Immature natural killer cell (primary cell): Measurements from ENCODE around the gene ASNSD1. TPM values are rescaled to one million over a fixed set of nuclear protein-coding genes. Genes with fewer than 3 reads are reported as not detected.
"Not testable (repeated sequence)": the region's sequence is repeated elsewhere in the genome, so short reads cannot be mapped to it uniquely, and the experiment has no call there.

Experiments
- DNase-seq, 3 donors: peaks; one replicate each; pipeline ENCODE4 v3.0.0; 2022; ENCODE audit warnings: mixed read lengths in 1 of 3
- H3K27ac Mint-ChIP-seq, 6 donors: one replicate each; pipeline ENCODE4 v1.8.0; 2020; ENCODE audit warnings: mixed read lengths in 6 of 6, mild to moderate bottlenecking in 5 of 6, inconsistent platforms in 4 of 6, moderate library complexity in 3 of 6
- H3K27me3 Mint-ChIP-seq, 3 donors: one replicate each; pipeline ENCODE4 v1.8.0; 2020 to 2021; ENCODE audit warnings: low read depth in 3 of 3, mild to moderate bottlenecking in 3 of 3, mixed read lengths in 3 of 3, moderate library complexity in 3 of 3, inconsistent platforms in 1 of 3
- H3K36me3 Mint-ChIP-seq, 3 donors: one replicate each; pipeline ENCODE4 v1.8.0; 2020; ENCODE audit warnings: mixed read lengths in 3 of 3, inconsistent platforms in 2 of 3, mild to moderate bottlenecking in 2 of 3
- H3K4me1 Mint-ChIP-seq, 2 donors: one replicate each; pipeline ENCODE4 v1.8.0; 2020; ENCODE audit warnings: inconsistent platforms in 2 of 2, mild to moderate bottlenecking in 2 of 2, mixed read lengths in 2 of 2, moderate library complexity in 1 of 2
- H3K4me3 Mint-ChIP-seq, 5 donors: one replicate each; pipeline ENCODE4 v1.8.0; 2020; ENCODE audit warnings: mild to moderate bottlenecking in 5 of 5, mixed read lengths in 5 of 5, inconsistent platforms in 3 of 5, moderate library complexity in 3 of 5
- H3K9me3 Mint-ChIP-seq, 6 donors: one replicate each; pipeline ENCODE4 v1.8.0; 2020; ENCODE audit warnings: mild to moderate bottlenecking in 6 of 6, mixed read lengths in 6 of 6, inconsistent platforms in 4 of 6, moderate library complexity in 3 of 6
- polyA plus RNA-seq, 3 donors: library from polyadenylated mRNA; unstranded; fragments of 300-500 nt; fragmentation: Illumina TruSeq; gene quantifications; one replicate each; pipeline ENCODE4 v1.2.3, GENCODE V29; 2021

ASNSD1 gene
- polyA plus RNA-seq, 3 donors from 2014 or later, result 32.1 to 46.1 (median 33.2) TPM

DNA sequence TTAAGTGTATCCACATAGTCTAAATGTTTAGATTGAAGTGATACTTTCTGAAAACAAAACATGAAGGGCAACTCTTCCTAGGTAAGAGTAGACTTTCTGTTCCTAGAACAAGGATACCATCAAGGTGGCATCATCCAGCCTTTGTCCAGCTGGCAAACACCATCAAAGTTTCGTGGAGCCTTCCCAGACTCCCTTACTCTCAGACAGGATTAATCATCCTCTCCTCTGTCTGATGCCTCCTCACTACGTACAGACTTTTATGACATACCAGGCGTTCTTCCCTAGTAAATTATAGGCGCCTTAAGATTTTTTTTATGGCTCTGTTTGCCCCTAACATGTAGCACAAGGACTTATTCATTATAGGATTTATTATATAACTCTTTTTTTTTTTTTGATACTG is 29.4 kb upstream of the ASNSD1 start:
- Mint-ChIP-seq H3K36me3 (no peaks in the 10 kb centered on the region), H3K27me3 (peaks cover 0 to 3% (median 2%) of the 10 kb centered on the region in 3 donors), H3K4me3 (no peak overlapping the region), H3K9me3 (no peaks in the 10 kb centered on the region), H3K4me1 (no peaks in the 10 kb centered on the region), H3K27ac (no peak overlapping the region)
- no peak for DNase-seq

DNA sequence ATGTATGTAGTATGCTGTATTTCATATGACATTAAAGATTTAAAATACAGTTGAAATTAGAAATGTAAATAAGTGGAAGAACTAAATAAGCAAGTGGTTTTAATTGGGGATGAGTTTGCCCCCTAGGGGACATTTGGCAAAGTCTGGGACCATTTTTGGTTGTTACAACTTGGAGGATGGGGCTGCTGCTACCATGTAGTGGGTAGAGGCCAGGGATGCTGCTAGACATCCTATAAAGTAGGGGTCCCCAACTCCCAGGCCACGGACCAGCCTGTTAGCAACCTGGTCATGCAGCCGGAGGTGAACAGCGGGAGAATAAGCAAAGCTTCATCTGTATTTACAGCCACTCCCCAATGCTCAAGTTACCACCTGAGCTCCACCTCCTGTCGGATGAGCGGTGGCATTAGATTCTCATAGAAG is 27.9 kb upstream of the ASNSD1 start:
- no peak overlapping the region for H3K4me3 Mint-ChIP-seq
- H3K27me3 Mint-ChIP-seq, result peaks cover 0 to 3% (median 2%) of the 10 kb centered on the region in 3 donors
- DNase-seq, result no peak
- no peaks in the 10 kb centered on the region for H3K9me3 Mint-ChIP-seq
- H3K27ac Mint-ChIP-seq, result no peak overlapping the region
- no peaks in the 10 kb centered on the region for H3K36me3 Mint-ChIP-seq
- no peaks in the 10 kb centered on the region for H3K4me1 Mint-ChIP-seq

DNA sequence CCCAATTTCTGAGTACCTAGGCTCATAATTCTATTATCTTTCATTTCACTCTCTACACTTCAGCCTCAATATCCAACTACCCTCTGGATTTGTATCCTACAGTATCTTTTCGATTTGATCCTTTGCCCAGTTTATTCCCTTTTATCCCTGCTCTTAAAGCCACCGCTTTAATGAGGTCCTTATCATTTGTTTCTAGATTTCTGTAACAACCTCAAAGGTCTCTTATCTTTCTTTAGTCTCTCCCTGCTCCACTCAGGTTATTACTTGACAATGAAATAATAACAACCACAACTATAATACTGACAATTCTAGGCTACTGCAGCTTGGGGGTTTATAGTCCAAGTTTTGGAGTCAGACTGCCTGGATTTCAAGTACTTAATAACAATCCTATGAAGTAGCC is 25.9 kb upstream of the ASNSD1 start:
- Mint-ChIP-seq H3K27ac (no peak overlapping the region), H3K9me3 (no peaks in the 10 kb centered on the region), H3K4me1 (no peaks in the 10 kb centered on the region), H3K4me3 (no peak overlapping the region), H3K27me3 (peaks cover 0 to 2% (median 0%) of the 10 kb centered on the region in 3 donors), H3K36me3 (no peaks in the 10 kb centered on the region)
- DNase-seq, result no peak

DNA sequence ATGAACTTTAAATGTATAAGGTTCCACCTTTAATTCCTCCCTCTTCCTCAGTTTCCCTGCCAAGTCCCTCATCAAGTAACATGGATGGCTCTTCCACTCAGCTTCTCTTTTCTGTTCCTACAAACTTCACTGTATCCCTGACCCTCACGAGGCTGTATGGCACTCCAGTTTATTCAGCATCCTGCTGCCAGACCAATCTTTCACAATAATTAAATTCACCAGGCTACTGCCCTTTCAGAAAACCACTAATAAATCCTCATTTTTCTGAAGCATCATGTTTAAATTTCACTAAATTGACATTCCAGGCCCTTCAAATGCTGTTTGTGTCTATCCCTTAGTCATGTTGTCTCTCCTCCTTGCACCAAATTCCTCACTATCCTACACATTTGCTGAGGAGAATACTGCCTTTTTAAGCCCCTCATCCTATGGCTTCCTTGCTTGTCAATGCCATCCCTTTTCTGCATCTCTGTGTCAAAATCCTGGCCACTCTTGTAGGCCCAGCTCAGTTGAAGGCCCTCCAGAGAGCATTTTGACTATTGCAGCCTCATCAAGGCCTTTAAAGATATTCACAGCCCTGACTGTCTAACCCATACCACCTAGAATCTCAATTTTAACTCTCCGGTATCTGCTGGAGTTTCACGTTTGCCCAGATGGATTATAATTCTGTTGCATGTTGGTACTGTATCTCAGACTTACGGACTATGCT is 22.8 kb upstream of the ASNSD1 start:
- H3K4me1 Mint-ChIP-seq, result no peaks in the 10 kb centered on the region
- no peaks in the 10 kb centered on the region for H3K9me3 Mint-ChIP-seq
- no peaks in the 10 kb centered on the region for H3K27me3 Mint-ChIP-seq
- no peak overlapping the region for H3K27ac Mint-ChIP-seq
- no peak for DNase-seq
- no peak overlapping the region for H3K4me3 Mint-ChIP-seq
- peaks cover 0 to 4% (median 0%) of the 10 kb centered on the region in 3 donors for H3K36me3 Mint-ChIP-seq

DNA sequence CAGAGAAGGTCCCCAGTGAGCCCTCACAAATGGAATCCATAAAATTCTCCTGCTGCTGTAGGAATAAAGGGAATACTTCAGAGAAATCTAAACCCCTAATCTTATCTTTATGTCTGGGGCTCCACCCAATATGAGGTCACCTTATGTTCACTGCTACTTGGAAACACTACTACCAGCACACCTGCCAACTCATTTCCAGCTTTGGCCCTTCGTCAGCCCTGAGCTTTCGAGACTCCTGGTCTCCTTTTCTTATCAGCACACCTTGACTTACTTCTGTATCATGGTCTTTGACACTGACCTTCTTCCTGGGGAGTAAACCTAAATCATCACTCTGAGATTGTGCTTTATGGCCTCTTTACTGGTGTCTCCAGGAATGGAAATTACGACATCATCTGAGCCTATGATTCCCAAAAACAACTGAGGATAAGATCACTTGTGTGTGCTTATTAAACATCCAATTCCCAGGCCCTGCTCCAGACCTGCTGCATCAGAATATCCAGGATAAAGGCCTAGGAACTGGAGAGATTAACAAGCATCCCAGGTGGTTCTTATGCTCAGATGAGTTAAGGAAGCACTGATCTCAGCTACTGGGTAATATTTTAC is 22.2 kb upstream of the ASNSD1 start:
- no peak for DNase-seq
- Mint-ChIP-seq H3K36me3 (peaks cover 0 to 4% (median 0%) of the 10 kb centered on the region in 3 donors), H3K27me3 (no peaks in the 10 kb centered on the region), H3K4me1 (no peaks in the 10 kb centered on the region), H3K27ac (peak overlapping the region in 1 of 6 donors; percentile 54), H3K9me3 (no peaks in the 10 kb centered on the region), H3K4me3 (no peak overlapping the region)

DNA sequence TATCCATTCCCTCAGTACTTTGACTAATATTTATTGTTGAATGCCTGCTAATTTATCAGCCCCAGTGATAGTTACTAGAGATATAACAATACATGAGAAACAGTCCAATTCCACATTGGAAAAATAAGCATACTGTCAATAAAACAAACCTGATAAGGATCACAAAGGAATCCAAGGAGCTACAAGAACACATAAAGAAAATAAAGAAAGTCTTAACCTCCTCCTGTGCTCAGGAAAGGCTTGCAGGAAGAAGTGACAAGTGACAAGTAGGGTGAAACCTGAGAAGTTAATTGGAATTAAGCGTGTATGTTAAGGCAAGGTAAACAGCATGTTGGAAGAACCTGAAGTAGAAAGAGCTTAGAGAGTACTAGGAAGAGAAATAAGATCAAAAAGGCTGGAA is 20.3 kb upstream of the ASNSD1 start:
- DNase-seq, result no peak
- H3K27me3 Mint-ChIP-seq, result no peaks in the 10 kb centered on the region
- H3K4me1 Mint-ChIP-seq, result no peaks in the 10 kb centered on the region
- no peak overlapping the region for H3K4me3 Mint-ChIP-seq
- peaks cover 0 to 4% (median 0%) of the 10 kb centered on the region in 3 donors for H3K36me3 Mint-ChIP-seq
- no peaks in the 10 kb centered on the region for H3K9me3 Mint-ChIP-seq
- no peak overlapping the region for H3K27ac Mint-ChIP-seq

DNA sequence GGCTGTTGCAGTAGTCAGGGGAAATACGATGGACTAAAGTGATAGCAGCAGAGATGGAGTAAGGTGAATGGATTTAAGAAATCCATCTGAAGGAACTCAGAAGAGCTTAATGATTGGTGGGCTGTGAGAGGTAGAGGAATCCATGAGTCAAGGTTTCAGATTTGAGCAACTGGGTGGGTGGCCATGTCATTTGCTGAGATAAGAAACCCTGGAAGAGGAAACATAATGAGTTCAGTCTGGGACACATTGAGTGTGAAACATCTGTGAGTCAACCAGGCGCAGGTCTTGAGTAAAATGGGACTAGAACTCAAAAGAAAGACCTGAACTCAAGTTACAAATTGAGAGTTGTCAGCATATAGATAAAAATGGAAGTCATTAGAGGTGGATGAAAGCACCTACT is 19.7 kb upstream of the ASNSD1 start:
- no peaks in the 10 kb centered on the region for H3K9me3 Mint-ChIP-seq
- H3K4me1 Mint-ChIP-seq, result no peaks in the 10 kb centered on the region
- no peak overlapping the region for H3K4me3 Mint-ChIP-seq
- no peaks in the 10 kb centered on the region for H3K27me3 Mint-ChIP-seq
- no peak overlapping the region for H3K27ac Mint-ChIP-seq
- H3K36me3 Mint-ChIP-seq, result peaks cover 0 to 4% (median 0%) of the 10 kb centered on the region in 3 donors
- no peak for DNase-seq

- Mint-ChIP-seq H3K27ac (no peak overlapping the region), H3K9me3 (no peaks in the 10 kb centered on the region), H3K4me3 (no peak overlapping the region), H3K4me1 (no peaks in the 10 kb centered on the region), H3K27me3 (peaks cover 0 to 3% (median 0%) of the 10 kb centered on the region in 3 donors), H3K36me3 (peaks cover 0 to 8% (median 0%) of the 10 kb centered on the region in 3 donors)
- DNase-seq, result no peak
Measured at GRCh38 chr2:189646521-189646920, 14.7 kb upstream of the ASNSD1 start.

DNA sequence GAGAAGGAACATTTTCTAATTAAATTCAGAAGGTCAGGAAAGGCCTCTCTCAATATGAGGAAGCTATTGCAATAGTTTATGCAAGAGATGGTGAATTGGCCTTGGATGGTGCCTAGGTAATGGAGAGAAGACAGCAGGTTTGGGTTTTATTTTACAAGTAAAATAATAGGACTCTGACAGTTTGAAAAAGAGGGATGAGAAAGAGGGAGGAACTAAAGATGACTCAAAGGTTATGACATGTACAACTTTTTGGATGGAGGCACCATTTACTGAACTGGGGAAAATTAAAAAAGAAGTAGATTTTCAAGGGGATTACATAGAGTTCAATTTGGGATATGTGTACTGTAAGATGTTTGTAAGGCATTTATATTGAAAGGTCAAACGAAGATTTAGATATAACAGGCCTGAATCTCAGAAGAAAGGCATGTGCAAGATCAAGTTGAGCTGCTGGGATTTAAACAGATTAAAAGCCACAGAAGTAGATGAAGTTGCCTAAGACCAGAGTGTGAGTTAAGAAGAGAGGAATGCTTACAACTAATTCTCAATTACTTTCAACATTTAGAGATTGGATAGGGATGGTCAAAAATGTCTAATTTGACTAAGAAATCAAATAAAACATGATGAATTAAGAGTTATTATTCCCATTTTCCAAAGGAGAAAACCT is 12.3 kb upstream of the ASNSD1 start:
- H3K9me3 Mint-ChIP-seq, result no peaks in the 10 kb centered on the region
- H3K27ac Mint-ChIP-seq, result no peak overlapping the region
- DNase-seq, result no peak
- peaks cover 0 to 4% (median 3%) of the 10 kb centered on the region in 3 donors for H3K36me3 Mint-ChIP-seq
- no peaks in the 10 kb centered on the region for H3K4me1 Mint-ChIP-seq
- peaks cover 0 to 6% (median 2%) of the 10 kb centered on the region in 3 donors for H3K27me3 Mint-ChIP-seq
- H3K4me3 Mint-ChIP-seq, result no peak overlapping the region

DNA sequence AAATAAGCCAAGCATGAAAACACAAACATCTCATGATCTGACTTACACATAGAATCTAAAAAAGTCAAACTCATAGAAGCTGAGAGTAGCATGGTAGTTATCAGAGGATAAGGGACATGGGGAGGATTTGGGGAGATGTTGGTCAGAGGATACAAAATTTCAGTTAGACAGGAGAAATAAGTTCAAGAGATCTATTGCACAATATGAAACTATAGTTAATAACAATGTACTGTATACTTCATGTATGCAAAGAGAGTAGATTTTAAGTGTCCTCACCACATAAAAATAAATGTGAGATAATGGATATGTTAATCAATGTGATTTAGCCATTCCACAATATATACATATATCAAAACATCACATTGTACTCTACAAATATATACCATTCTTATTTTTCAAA is 10.0 kb upstream of the ASNSD1 start:
- Mint-ChIP-seq H3K4me3 (no peak overlapping the region), H3K27ac (no peak overlapping the region), H3K36me3 (peaks cover 0 to 4% (median 3%) of the 10 kb centered on the region in 3 donors), H3K4me1 (no peaks in the 10 kb centered on the region), H3K27me3 (peaks cover 0 to 6% (median 2%) of the 10 kb centered on the region in 3 donors), H3K9me3 (no peaks in the 10 kb centered on the region)
- no peak for DNase-seq

- not testable (repeated sequence) for H3K9me3 Mint-ChIP-seq, H3K36me3 Mint-ChIP-seq, H3K4me3 Mint-ChIP-seq, H3K27ac Mint-ChIP-seq, H3K27me3 Mint-ChIP-seq, DNase-seq
- H3K4me1 Mint-ChIP-seq, result peaks cover 16 to 19% of the 10 kb centered on the region in 2 donors
Measured at GRCh38 chr2:189653464-189653863, 7.8 kb upstream of the ASNSD1 start.

DNA sequence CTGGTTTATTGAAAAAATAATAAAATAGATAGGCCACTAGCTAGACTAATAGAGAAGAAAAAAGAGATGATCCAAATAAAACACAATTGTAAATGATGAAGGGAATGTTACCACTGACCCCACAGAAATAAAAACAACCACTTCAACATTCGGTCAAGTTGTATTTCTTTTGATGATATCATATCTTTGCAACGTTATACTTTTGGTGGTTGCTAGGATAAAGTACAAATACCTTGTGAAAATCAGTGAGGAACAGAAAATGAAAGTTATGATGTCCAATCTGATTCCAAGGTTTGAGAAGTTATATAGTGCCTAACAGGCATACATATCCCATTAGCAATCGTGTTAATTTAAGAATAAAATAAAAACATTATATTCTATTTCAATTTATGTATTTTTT is 6.6 kb upstream of the ASNSD1 start:
- Mint-ChIP-seq H3K36me3 (peaks cover 0 to 4% (median 3%) of the 10 kb centered on the region in 3 donors), H3K27ac (no peak overlapping the region), H3K9me3 (no peaks in the 10 kb centered on the region), H3K4me3 (no peak overlapping the region), H3K4me1 (peaks cover 25% of the 10 kb centered on the region in 2 donors), H3K27me3 (peaks cover 0 to 6% (median 2%) of the 10 kb centered on the region in 3 donors)
- no peak for DNase-seq

DNA sequence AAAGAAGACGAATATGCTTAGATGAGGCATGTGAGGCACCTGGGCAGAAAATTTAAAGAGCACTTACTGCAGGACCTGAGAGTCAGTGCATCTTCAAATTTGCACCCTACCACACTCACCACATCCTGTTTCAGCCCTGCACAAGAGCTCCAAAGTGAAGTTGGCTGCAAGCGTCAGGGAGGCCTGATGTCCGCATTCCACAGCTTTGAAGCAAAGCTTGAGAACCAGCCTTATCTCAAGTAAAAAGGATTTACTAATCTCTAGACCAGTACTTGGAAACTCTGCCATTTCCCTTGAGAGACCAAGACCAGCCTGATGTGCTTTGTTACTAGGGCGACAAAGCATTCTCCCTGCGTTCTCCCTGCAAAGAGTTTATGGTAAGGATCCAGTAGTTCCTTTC is 3.4 kb upstream of the ASNSD1 start:
- Mint-ChIP-seq H3K27ac (peak overlapping the region; percentile 71 to 94 (median 92)), H3K4me3 (peak overlapping the region; percentile 57 to 86 (median 67)), H3K36me3 (no peaks in the 10 kb centered on the region), H3K9me3 (no peaks in the 10 kb centered on the region), H3K27me3 (peaks cover 0 to 2% (median 0%) of the 10 kb centered on the region in 3 donors), H3K4me1 (peaks cover 29 to 30% of the 10 kb centered on the region in 2 donors)
- DNase-seq, result peak; percentile 39 to 61 (median 41)
